GM19467 (cell line): ENCODE data around the gene TAF15.

Experiments used
- ATAC-seq: cut with Tn5 transposase; IDR thresholded peaks from one replicate; pipeline ENCODE4 v1.9.1; 2021; ENCODE audit warnings: mild to moderate bottlenecking, moderate library complexity; ENCODE audit not compliant: unreplicated experiment

Gene TAF15

GRCh38 chr17:35808962-35809854 lies at the start of gene TAF15:
TSS of gene TAF15 (plus strand) at chr17:35809484. CDS start at chr17:35809570, 86 bp downstream.
- ATAC-seq, result peak; percentile 93

- ATAC-seq, result no peak
Measured at GRCh38 chr17:35760587-35760986, 48.7 kb upstream of the TAF15 start, which contains the start of gene C17orf50. TSS of gene C17orf50 (plus strand) at chr17:35760887. CDS start at chr17:35760942, 55 bp downstream.

GRCh38 chr17:35761601-35762000 lies 47.7 kb upstream of the TAF15 start:
- ATAC-seq, result no peak

GRCh38 chr17:35763767-35764122 lies 45.5 kb upstream of the TAF15 start:
- no peak for ATAC-seq

- peak; percentile 79 for ATAC-seq
Measured at GRCh38 chr17:35764123-35764991, 44.9 kb upstream of the TAF15 start.

GRCh38 chr17:35765086-35765710 lies 44.1 kb upstream of the TAF15 start:
- ATAC-seq, result no peak

- no peak for ATAC-seq
Measured at GRCh38 chr17:35765756-35766488, 43.4 kb upstream of the TAF15 start.

GRCh38 chr17:35766489-35766877 lies 42.8 kb upstream of the TAF15 start:
- no peak for ATAC-seq

GRCh38 chr17:35766903-35767510 lies 42.3 kb upstream of the TAF15 start:
- ATAC-seq, result no peak

GRCh38 chr17:35768797-35769196 lies 40.5 kb upstream of the TAF15 start:
- no peak for ATAC-seq

- ATAC-seq, result no peak
Measured at GRCh38 chr17:35769895-35770486, 39.3 kb upstream of the TAF15 start.

- ATAC-seq, result no peak
Measured at GRCh38 chr17:35773129-35773528, 36.2 kb upstream of the TAF15 start.

GRCh38 chr17:35773679-35774425 lies 35.4 kb upstream of the TAF15 start:
- ATAC-seq, result no peak

- ATAC-seq, result no peak
Measured at GRCh38 chr17:35774499-35774898, 34.8 kb upstream of the TAF15 start.

GRCh38 chr17:35775039-35775438 lies 34.2 kb upstream of the TAF15 start:
- no peak for ATAC-seq

GRCh38 chr17:35775583-35775982 lies 33.7 kb upstream of the TAF15 start:
- no peak for ATAC-seq

GRCh38 chr17:35778641-35779196 lies 30.6 kb upstream of the TAF15 start:
- no peak for ATAC-seq

GRCh38 chr17:35780950-35781349 lies 28.3 kb upstream of the TAF15 start:
- no peak for ATAC-seq

GRCh38 chr17:35784895-35785294 lies 24.4 kb upstream of the TAF15 start:
- ATAC-seq, result no peak
